Stomach (tissue), 4 donors: ENCODE results near the gene TMEM109.

Experiments used
- EP300 ChIP-seq: sonication (generic); formaldehyde crosslinking; IDR thresholded peaks from one replicate; pipeline ENCODE4 v1.6.1; 2017; ENCODE audit warnings: antibody characterized with exemption
- POLR2A ChIP-seq, 4 donors: fragments of 450-650 bp; IDR thresholded peaks; one replicate each; pipeline ENCODE4 v1.6.1; 2016; ENCODE audit warnings: antibody characterized with exemption in 4 of 4, control low read depth in 2 of 4, mild to moderate bottlenecking in 1 of 4, moderate library complexity in 1 of 4
- TF ChIP-seq, protein P1 (sequence below), 7 experiments: fragments of 450-650 bp in 4 of 7; fragments of 200-600 bp in 3 of 7; sonication (generic) in 3 of 7; IDR thresholded peaks; one replicate each; pipeline ENCODE4 v1.5.1; 2016 to 2019; ENCODE audit warnings: antibody characterized with exemption in 7 of 7, control low read depth in 2 of 7, mild to moderate bottlenecking in 1 of 7

- TF ChIP-seq, protein P1, sequence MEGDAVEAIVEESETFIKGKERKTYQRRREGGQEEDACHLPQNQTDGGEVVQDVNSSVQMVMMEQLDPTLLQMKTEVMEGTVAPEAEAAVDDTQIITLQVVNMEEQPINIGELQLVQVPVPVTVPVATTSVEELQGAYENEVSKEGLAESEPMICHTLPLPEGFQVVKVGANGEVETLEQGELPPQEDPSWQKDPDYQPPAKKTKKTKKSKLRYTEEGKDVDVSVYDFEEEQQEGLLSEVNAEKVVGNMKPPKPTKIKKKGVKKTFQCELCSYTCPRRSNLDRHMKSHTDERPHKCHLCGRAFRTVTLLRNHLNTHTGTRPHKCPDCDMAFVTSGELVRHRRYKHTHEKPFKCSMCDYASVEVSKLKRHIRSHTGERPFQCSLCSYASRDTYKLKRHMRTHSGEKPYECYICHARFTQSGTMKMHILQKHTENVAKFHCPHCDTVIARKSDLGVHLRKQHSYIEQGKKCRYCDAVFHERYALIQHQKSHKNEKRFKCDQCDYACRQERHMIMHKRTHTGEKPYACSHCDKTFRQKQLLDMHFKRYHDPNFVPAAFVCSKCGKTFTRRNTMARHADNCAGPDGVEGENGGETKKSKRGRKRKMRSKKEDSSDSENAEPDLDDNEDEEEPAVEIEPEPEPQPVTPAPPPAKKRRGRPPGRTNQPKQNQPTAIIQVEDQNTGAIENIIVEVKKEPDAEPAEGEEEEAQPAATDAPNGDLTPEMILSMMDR (IDR thresholded peaks at IDR 0.05) = no peak
- TF ChIP-seq POLR2A (IDR thresholded peaks at IDR 0.05) (no peak), EP300 (no peak)
Observed at GRCh38 chr11:60872124-60872960, 41.6 kb upstream of the TMEM109 start.
